DMS79 treated with DMSO at 0.1 percent for 48 hours (cell line): ENCODE results near the gene MINPP1.

Experiments
- DNase-seq: peaks from one replicate; lab custom pipeline; 2025; lab: John Stamatoyannopoulos, UW

MINPP1 gene

GRCh38 chr10:87523731-87524130 lies 19.0 kb downstream of the MINPP1 start:
- DNase-seq, result no peak

DNA sequence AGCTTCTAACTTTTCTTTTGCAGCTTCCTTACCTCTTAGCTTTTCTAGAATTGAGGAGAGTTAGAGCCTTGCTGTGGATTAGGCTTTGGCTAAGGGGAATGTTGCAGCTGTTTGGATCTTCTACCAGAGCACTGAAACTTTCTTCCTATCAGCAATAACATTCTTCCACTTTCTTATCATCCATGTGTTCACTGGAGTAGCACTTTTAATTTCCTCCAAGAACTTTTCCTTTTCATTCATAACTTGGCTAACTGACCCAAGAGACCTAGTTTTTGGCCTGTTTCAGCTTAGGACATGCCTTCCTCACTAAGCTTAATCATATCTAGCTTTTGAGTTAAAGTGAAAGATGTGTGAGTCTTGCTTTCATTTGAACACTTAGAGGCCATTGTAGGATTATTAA lies 19.6 kb downstream of the MINPP1 start:
- DNase-seq, result no peak

GRCh38 chr10:87531908-87532622 lies 27.4 kb downstream of the MINPP1 start:
- DNase-seq, result no peak

DNA sequence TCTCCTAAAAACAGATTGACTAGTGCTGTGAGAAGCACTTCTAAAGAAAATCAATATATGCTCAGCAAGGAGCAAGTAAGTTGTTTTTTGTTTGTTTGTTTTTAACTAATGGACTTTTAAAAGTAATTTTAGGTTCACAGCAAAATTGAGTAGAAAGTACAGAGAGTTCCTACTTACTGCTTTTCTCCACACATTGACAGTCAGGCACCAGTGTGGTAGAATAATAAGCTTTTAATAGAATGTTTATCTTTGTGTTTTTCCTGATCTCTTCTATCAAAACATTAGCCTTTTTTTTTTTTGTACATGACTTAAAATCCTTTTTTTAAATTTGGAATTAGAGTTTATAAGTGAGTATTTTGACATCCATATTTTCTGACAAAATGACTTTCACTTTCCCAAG lies 28.0 kb downstream of the MINPP1 start:
- DNase-seq, result no peak

DNA sequence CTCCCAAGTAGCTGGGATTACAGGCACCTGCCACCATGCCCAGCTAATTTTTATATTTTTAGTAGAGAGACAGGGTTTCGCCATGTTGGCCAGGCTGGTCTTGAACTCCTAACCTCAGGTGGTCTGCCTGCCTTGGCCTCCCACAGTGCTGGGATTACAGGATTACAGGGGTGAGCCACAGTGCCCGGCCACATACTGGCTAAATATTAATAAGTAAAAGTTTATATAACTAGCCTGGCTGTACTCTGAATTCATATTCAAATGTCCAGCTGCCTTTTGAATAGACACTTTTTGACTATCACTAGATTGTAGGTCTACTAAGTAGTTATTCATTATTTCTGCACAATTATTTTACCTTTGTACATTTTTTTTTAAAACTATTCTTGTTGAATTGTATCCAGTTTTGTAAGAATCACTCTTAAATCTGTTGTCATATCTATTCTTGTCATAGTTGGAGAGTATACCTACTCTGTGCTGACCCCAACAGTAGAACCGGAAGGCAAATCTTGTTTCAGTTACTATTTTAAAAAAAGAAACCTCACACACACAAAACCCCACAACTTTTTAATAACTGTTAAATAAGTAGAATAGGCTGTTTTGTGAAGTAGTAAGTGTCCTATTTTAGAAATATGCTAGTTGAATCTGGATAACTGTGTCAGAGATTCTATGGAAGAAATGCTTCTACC lies 29.6 kb downstream of the MINPP1 start:
- DNase-seq, result no peak

- DNase-seq, result no peak
Observed at GRCh38 chr10:87538092-87539015, 33.7 kb downstream of the MINPP1 start.

DNA sequence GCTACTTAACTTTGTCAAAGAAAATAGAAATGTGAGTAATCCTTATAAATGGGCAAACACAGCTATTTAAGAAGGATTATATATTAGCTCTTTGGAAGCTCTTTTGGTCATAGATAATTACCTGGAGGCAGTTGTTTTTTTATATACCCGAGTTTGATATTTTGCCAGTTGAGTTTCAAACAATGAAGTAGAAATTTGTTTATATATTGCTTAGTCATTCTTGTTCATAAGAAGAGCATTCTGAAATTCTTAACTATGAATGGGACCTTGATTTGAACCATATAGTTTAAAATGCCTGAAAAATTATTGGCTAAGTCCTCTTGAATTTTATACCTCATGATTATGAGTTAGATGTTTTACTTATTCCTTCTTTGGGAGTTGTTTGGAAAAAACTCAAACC lies 36.4 kb downstream of the MINPP1 start:
- DNase-seq, result no peak

GRCh38 chr10:87544721-87545120 lies 40.0 kb downstream of the MINPP1 start:
- DNase-seq, result no peak

GRCh38 chr10:87545783-87546182 lies 41.1 kb downstream of the MINPP1 start:
- no peak for DNase-seq

DNA sequence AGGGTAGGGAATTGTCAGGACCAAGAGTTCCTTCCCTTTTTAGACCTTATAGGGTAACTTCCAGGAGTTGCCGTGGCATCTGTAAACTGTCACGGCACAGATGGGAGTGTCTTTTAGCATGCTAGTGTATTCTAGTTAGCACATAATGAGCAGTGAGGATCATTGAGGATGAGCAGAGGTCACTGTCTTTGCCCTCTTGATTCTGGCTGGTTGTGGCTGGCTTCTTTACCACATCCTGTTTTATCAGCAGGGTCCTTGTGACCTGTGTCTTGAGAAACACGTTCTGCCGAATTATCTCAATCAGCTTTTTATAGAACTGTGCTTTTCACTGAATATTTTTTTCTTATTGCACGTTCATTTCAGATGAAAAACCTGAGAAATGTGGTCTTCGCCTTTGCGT lies 41.5 kb downstream of the MINPP1 start:
- DNase-seq, result no peak

GRCh38 chr10:87546971-87547413 lies 42.3 kb downstream of the MINPP1 start:
- DNase-seq, result no peak

- DNase-seq, result no peak
Observed at GRCh38 chr10:87547734-87548311, 43.1 kb downstream of the MINPP1 start.

DNA sequence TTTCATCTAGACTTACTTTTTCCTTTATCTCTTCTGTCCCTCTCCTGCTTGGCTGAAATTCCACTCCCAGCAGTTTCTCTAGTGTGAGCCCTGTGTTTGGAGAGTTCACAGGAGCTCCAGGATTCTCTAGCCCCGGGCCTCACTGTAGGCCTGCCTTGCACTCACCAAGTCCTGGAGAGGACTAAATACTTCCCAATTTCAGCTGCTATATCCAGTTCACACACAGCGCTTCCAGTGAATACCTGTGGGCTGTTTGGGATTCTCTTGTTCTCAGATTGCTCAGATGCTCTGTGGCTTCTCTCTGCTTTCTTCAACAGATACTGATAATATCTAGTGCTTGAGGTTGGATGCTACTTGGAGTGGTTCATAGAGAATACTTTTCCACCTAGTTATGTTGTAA lies 46.0 kb downstream of the MINPP1 start:
- DNase-seq, result no peak

DNA sequence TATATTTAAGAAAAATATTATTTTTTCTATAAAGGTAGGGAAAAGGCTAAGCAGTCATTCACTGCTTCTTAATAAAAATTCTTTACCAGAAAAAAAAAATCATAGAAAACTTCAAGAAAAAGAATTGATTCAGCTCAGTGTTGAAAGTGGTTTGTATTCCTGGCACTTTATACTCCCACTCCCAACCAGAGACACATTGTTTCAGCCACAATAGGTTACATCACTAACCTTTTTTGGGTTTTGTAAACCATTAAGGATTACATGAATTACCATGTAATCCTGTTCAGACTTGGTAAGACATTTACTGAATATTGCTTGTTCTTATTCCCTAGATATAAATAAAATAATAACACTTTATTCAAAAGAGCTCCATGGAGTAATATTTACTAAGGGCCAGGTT lies 46.6 kb downstream of the MINPP1 start:
- DNase-seq, result no peak

DNA sequence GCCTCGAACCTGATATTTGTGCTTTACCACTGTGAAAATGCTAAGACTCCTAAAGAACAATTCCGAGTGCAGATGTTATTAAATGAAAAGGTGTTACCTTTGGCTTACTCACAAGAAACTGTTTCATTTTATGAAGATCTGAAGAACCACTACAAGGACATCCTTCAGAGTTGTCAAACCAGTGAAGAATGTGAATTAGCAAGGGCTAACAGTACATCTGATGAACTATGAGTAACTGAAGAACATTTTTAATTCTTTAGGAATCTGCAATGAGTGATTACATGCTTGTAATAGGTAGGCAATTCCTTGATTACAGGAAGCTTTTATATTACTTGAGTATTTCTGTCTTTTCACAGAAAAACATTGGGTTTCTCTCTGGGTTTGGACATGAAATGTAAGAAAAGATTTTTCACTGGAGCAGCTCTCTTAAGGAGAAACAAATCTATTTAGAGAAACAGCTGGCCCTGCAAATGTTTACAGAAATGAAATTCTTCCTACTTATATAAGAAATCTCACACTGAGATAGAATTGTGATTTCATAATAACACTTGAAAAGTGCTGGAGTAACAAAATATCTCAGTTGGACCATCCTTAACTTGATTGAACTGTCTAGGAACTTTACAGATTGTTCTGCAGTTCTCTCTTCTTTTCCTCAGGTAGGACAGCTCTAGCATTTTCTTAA lies 47.7 kb downstream of the MINPP1 start:
- no peak for DNase-seq

DNA sequence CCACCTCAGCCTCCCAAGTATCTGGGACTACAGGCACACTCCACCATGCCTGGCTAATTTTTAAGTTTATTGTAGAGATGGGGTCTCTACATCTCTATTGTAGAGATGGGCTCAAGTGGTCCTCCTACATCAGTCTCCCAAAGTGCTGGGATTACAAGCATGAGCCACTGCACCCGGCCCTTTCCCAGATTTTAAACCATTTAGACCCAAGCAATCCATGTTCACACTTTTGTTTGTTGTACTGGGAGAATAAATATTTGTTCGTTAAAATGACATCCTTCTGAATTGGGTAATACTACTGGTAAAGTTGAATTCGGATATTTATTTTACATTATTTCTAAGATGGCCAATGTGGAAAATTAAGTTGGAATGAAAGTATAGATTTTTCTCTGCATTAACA lies 52.7 kb downstream of the MINPP1 start:
- no peak for DNase-seq

DNA sequence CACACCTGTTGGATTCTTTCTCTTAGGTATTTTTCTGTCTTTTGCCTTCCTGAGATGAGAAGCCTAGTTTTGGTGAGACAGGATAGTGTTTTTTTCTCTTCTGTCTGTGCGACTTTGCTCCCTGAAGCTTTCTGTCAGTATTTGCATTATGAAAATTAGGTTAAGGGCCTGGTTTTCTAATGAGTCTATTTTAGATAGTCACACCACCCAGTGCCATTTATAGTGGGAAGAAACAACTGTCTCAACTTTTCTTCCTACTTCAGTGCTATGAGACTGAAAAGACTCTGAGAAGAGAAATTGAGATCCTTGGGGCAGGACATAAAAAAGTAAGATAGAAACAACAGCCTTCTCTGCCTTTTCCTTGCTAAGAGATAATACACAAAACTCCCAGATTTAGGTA lies 53.6 kb downstream of the MINPP1 start:
- DNase-seq, result no peak

- DNase-seq, result no peak
Observed at GRCh38 chr10:87559392-87559791, 54.7 kb downstream of the MINPP1 start.

DNA sequence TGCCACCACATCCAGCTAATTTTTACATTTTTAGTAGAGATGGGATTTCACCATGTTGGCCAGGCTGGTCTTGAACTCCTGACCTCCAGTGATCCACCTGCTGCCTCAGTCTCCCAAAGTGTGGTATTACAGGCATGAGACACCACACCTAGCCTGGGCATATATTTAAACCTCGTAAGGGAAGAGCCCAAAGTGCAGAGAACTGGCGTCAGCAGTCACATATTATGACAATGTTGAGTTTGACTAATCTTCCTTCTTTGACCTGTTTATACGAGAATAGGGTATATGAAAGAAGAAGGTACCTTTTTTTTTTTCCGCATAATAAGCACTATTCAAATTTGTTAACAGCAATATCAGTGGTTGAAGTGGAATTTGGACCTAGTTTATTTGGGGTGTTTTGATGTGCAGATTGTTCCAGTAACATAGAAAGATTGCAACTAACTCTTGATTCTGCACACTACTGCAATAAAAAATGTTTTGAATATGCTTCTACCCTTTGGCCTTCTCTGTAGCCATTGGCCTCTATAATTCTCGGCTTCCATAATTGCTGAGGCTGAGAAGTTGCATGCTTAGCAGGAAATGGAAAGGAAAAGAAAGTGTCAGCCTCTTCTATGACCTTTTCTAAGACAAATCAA lies 55.9 kb downstream of the MINPP1 start:
- no peak for DNase-seq

DNA sequence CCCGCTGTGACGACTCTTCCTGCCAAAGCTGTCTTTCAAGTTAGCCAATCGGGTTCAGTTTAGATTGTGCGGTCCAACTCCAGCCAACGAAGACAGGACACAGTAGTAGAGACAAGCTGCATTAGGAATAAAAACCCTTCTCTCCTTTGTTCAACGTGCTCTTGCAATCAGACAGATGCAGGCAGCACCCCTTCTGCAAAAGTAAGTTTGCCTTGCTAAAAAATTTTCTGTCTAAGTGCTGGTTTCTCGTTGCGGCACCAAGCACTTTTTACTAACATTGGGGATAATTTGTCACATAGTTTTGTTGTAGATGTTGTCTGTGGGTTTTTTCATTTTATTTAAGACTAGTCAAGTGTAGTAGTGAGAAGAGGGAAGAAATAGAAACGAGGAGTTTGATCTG lies 58.1 kb downstream of the MINPP1 start:
- DNase-seq, result no peak

DNA sequence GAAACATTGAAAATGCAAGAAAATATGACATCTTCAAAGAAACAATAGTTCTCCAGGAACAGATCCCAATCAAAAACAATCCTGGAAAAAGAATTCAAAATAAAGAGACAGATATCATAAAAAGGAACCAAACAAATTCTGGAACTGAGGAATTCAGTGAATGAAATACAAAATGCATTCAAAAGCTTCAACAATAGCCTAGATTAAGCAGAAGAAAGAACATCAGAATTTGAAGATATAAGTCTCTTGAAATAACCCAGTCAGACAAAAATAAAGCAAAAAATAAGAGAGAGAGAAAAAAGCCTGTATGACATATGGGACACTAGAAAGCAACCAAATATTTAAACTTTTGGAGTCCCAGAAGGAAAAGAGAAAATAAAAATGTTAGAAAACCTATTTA lies 60.3 kb downstream of the MINPP1 start:
- DNase-seq, result no peak
